GM21381 (cell line): ENCODE data around the gene SUSD3.

Source experiments
- ATAC-seq: cut with Tn5 transposase; IDR thresholded peaks from one replicate; pipeline ENCODE4 v1.9.1; 2021; ENCODE audit warnings: mild to moderate bottlenecking, moderate library complexity; ENCODE audit not compliant: unreplicated experiment

Gene SUSD3

DNA sequence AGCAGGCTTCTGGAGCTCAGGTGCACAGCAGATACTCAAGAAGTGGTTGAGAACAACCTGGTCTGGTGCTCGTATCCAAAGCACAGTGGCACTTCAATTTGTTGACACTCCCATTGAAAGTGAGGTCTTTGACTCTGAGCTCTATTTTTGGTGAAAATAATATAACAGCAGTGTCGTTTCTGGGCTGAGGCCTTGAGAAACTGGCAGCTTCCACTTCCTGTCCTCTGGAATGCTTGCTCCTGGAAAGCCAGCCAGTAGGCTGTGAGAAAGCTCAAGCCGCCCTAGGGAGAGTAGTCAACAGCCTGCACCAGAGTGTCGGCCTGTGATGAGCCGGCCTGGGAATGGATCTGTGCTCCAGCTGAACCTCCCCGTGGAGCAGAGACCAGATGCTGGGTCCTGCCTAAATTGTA is 6.8 kb upstream of the SUSD3 start:
- no peak for ATAC-seq

DNA sequence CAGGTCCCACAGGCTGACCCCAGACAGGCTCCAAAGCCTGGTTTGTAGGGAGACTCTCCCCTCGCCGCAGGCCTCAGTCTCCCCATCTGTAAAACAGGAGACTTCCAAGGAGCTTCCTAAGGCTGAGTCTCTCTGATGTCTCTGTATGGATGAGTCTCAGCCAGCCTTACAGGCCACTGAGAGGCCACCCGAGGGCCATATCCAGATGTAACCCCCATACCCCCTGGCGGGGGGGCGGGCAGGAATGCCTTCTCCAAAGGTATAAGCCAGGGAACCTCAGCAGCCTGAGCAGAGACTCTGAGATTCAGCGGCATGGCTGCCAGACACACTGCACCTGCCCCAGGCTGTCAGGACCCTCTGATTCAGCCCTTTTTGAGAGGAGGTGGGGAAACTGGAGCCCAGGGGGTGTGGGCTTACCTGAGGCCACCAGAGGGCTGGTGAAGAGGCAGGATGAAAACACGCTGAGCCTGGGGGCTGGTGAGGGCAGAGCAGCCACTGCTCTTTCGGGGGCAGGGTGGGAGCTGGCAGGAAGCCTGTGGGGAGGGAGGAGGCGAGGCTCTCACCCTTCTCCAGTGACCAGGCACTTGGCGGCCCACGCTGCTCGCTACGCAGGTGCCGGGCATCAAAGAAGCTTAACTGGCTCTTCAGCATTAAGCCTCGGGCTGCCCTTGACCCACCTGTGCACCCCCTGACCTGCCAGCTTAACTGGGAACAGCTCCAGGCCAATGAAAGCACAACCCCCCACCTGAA is 5.5 kb upstream of the SUSD3 start:
- ATAC-seq: no peak

DNA sequence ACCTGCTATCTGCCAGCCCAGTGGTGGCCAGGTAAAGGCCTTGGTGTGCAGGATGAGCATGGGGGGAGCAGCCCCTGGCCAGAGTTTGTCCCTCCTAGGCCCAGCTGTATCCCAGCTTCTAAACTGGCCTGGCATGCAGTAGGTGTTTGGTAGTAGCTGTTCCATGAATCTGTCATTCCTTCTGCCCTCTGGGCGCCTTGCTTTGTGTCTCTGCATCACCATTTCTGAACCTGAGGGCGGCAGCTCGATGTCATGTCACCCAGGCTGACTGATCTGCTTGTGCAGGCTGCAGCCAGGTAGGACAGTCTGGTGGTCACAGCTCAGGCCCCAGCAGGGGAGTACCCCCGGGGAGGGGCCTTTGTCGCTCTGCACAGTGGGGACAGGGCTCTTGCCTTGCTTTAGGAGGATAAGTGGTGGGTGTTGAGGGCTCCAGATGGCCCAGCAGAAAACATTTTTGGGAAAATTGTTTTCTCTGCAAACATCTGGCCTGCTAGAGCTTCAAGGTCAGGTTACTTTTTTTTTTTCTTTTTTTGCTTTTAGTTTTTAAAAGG is 4.6 kb upstream of the SUSD3 start:
- ATAC-seq: no peak

GRCh38 chr9:93054758-93055704 is 3.5 kb upstream of the SUSD3 start:
- ATAC-seq: no peak

- ATAC-seq: no peak
Measured at GRCh38 chr9:93057042-93057702, 1.3 kb upstream of the SUSD3 start.

GRCh38 chr9:93057703-93058354 is 672 bp upstream of the SUSD3 start:
- ATAC-seq: peak; percentile 16

DNA sequence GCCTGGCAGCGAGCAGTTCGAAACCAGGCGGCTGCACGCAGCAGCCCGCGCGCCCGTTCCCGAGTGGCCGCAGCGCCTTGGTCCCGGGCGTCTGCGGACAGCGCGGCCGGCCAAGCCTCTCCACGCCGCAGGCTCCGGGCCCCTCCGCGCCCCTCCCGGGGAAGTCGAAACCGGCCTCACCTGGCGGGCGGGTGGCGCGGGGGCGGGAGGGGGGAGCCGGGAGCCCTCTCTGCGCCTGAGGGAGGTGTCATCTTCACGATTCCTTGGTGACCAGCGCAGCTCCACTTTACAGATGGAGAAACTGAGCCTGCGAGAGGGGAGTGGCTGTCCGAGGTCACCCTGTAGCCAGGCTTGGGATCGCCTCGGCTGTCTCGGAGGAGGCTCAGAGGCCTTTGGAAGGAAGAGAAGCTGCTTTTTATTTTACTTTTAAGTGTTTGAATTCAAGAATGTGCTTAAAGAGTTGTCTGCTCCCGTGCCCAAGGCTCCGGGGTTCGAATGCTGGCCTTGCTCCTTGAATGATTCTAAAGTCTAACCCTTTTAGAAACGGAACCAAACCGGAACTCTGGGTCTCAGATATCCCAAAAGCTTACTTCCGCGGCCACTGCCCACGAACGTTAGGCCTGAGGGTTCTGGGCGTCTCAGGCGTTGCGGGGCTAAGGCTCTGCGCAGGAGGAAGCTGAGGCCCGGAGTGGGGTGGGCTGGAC is 662 bp downstream of the SUSD3 start:
- ATAC-seq: peak; percentile 26

DNA sequence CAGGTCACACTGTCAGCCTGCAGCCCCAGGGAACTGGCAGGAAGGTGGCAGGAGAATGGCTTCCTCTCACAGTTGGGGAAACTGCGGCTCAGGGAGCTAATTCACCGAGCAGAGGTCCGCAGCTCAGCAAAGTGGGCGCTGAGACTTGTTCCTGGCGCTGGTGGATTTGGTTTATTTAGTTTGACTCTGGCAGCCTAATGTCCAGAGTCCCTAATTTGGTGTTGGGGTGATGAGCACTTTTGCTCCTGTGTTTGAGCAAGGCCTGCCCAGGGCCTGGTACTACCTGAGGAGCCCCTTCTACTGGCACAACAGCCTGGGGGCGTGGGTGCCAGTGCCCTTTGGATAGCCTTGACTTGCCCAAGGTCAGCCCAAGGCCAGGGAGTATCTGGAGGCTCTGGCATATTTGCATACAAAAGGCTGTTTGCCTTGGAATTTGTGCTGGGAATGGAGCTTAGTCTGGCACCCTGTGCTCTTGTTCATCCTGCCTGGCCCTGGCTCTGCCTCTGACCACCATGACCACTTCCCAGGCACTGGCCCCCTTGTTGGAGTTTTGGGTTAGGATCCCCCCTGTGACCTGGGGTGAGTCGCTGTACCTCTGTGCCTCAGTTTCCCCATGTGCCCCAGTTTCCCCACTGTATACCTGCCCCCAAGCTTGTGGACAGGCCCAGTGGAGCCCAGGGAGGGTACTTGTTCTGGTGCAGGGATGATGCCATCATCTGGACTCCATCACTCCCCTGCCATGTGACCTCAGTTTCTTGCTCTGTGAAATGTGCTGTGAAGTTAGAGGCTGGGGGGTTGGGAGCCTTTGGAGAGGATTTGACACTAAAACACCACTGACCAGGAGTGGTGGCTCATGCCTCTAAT is 1.4 kb downstream of the SUSD3 start:
- no peak for ATAC-seq

GRCh38 chr9:93060746-93061259 is 2.3 kb downstream of the SUSD3 start:
- ATAC-seq: no peak

DNA sequence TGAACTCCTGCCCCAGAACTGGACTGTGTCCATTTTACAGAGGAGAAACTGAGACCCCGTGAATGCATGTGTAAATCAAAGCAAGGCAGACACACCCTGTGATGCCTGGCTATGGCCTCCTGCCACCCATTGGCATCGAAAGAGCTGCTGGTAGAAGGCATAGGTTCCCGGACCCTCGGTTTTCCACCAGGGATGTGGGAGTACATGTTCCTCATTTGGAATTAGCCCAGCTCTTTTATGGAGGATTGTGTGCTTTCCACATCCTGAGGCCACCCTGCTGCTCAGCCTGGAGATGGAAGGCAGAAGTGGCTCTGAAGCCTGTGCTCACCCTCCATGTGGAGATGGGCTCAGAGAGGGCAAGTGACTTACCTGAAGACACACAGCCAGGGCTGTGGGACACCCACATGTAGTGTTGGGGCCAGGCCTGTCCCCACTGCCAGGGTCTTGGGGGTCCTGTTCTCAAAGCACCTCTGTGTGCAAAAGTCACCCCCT is 2.8 kb downstream of the SUSD3 start:
- ATAC-seq: no peak

GRCh38 chr9:93061791-93062763 is 3.6 kb downstream of the SUSD3 start:
- ATAC-seq: no peak

DNA sequence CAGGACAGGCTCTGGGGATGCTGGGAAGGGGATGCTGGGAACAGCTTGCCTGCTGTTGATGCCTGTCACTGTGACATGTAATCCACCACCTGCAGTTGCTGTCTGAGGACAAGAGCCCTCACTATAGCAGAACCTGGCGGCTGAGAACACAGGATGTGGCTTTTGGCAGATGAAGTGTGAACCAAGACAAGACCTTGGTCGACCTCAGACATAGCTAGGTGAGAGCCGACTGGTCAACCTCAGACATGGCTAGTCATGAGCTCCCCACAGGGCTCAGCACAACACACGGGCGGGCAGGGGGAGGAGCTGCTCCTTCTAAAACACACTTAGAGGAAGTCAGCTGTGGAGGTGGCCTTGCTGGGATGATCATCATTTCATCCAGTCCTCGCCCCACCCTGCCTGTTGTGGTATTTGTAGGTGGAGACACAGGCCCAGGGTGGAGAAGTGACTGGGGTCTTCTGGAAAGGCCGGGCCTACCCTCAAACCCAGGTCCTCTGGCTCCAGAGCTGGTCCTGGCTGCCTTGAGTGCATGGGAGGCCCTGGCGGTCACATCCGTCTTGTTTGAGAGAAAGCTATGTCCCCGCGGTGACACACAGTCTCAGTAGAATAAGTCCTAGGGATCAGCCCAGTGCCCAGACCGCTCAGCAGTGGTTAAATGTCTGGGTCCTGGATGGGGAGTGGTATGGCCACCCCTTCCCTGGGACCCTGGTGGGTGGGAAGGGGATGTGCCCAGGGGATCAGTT is 6.1 kb downstream of the SUSD3 start:
- peak; percentile 92 for ATAC-seq

DNA sequence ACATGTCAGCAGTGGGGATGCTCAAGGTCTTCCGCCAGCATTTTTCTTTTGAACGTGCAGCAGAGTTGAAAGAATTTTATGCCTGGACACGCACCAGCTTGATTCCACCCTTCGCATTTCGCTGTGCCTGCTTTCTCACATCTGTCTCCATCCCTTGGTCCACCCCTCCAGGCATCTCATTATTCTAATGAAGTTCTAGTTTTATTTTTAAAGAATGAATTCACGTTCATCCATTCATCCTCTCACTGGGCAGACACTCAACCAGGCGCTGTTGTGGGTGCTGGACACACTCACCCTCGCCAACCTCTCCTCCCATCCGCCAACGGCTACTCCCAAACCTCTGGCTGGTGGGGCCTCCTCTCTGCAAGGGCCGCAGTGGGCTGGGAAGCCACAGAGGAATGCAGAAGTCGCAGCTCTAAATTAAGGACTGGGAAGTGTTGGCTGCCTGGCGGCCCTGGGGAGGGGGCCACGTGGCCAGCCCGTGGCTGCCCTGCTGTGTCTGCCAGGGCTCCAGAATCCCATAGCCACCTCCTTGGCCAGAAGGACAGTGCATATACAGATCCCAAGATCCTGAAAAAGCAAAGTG is 6.7 kb downstream of the SUSD3 start:
- ATAC-seq: no peak

GRCh38 chr9:93066978-93067603 is 8.6 kb downstream of the SUSD3 start:
- no peak for ATAC-seq

GRCh38 chr9:93068956-93069355 is 10.5 kb downstream of the SUSD3 start:
- ATAC-seq: no peak

DNA sequence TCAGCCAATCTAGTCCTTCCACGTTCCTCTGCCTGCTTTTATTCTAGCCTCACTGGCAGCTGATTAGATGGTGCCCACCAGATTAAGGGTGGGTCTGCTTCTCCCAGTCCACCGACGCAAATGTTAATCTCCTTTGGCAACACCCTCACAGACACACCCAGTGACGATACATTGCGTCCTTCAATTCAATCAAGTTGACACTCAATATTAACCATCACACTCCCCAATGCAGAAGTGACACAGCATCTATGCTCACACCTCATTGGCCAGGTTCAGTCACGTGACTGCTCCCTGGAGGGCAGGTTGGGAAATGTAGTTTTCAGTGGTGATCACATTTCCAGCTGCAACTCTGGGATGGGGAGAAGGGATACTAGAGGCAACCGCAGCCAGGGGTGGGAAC is 13.0 kb downstream of the SUSD3 start:
- ATAC-seq: no peak
